ENCODE measurements around the gene COLEC11. TPM values are rescaled to one million over a fixed set of nuclear protein-coding genes. Genes with fewer than 3 reads are reported as not detected.

The COLEC11 gene
- polyA plus RNA-seq, 4 donors: 1.0 to 4.5 (median 2.3) TPM

Other genes starting within 250 kb of the COLEC11 start
- gene EIPR1, start 217.3 kb upstream of the COLEC11 start, polyA plus RNA-seq (ENCODE audit: insufficient read length in 4 of 4): 10 to 100 TPM; 22.8 to 27.6 (median 26.3) TPM
- 100 to 1,000 TPM in 2 of 4 donors, 10 to 100 TPM in 2; 63.9 to 107 (median 83.8) TPM for gene TRAPPC12, start 215.4 kb upstream of the COLEC11 start, polyA plus RNA-seq (ENCODE audit: insufficient read length in 4 of 4)
- gene ADI1, start 75.6 kb upstream of the COLEC11 start, polyA plus RNA-seq (ENCODE audit: insufficient read length in 4 of 4): 10 to 100 TPM; 66.1 to 81.9 (median 71.5) TPM
- gene RNASEH1, start 36.8 kb upstream of the COLEC11 start, polyA plus RNA-seq (ENCODE audit: insufficient read length in 4 of 4): 10 to 100 TPM; 16.9 to 21.3 (median 19.1) TPM
- 1,000 to 10,000 TPM; 1,441 to 1,978 (median 1,755) TPM for gene RPS7, start 19.9 kb upstream of the COLEC11 start, polyA plus RNA-seq (ENCODE audit: insufficient read length in 4 of 4)
- not detected for gene ALLC, start 63.1 kb downstream of the COLEC11 start, polyA plus RNA-seq (ENCODE audit: insufficient read length in 4 of 4)
- gene DCDC2C, start 108.5 kb downstream of the COLEC11 start, polyA plus RNA-seq (ENCODE audit: insufficient read length in 4 of 4): under 1 TPM in 3 of 4 donors, not detected in 1; 0.17 to 0.92 (median 0.39) TPM